GM19324 (cell line): Measurements from ENCODE around the gene SEC31A.
"Not testable (repeated sequence)": the region's sequence is repeated elsewhere in the genome, so short reads cannot be mapped to it uniquely, and the experiment has no call there.

Experiments
- ATAC-seq: cut with Tn5 transposase; IDR thresholded peaks from one replicate; pipeline ENCODE4 v1.9.1; 2021; ENCODE audit warnings: mild to moderate bottlenecking, moderate library complexity; ENCODE audit not compliant: unreplicated experiment, low FRiP score

The SEC31A gene, protein sequence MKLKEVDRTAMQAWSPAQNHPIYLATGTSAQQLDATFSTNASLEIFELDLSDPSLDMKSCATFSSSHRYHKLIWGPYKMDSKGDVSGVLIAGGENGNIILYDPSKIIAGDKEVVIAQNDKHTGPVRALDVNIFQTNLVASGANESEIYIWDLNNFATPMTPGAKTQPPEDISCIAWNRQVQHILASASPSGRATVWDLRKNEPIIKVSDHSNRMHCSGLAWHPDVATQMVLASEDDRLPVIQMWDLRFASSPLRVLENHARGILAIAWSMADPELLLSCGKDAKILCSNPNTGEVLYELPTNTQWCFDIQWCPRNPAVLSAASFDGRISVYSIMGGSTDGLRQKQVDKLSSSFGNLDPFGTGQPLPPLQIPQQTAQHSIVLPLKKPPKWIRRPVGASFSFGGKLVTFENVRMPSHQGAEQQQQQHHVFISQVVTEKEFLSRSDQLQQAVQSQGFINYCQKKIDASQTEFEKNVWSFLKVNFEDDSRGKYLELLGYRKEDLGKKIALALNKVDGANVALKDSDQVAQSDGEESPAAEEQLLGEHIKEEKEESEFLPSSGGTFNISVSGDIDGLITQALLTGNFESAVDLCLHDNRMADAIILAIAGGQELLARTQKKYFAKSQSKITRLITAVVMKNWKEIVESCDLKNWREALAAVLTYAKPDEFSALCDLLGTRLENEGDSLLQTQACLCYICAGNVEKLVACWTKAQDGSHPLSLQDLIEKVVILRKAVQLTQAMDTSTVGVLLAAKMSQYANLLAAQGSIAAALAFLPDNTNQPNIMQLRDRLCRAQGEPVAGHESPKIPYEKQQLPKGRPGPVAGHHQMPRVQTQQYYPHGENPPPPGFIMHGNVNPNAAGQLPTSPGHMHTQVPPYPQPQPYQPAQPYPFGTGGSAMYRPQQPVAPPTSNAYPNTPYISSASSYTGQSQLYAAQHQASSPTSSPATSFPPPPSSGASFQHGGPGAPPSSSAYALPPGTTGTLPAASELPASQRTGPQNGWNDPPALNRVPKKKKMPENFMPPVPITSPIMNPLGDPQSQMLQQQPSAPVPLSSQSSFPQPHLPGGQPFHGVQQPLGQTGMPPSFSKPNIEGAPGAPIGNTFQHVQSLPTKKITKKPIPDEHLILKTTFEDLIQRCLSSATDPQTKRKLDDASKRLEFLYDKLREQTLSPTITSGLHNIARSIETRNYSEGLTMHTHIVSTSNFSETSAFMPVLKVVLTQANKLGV

GRCh38 chr4:82890901-82891706, at the start of gene SEC31A:
TSS of gene SEC31A (minus strand) at chr4:82891153. CDS start at chr4:82881936, 9,217 bp downstream.
- ATAC-seq, result peak; percentile 94

GRCh38 chr4:82939414-82939813, 48.5 kb upstream of the SEC31A start:
- ATAC-seq, result no peak

DNA sequence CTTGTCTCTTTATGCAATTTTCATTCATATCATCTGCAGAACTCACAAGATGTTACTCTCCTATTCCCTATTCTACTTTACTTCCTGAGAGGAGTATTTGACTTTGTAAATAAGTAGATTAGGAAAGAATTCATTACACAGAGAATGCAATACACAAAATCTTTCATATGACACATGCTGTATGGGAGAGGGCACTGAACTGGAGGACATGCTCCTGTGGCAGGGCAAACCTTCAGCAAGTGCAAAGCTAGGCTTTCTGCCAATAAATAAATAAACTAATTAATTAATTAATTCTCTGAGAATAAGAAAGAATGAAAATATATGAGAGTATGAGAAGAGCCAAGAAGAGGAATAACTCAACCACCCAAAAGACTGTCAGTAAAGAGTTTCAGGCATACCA, 43.5 kb upstream of the SEC31A start:
- no peak for ATAC-seq

- no peak for ATAC-seq
Measured at GRCh38 chr4:82930848-82931755, 40.1 kb upstream of the SEC31A start.

DNA sequence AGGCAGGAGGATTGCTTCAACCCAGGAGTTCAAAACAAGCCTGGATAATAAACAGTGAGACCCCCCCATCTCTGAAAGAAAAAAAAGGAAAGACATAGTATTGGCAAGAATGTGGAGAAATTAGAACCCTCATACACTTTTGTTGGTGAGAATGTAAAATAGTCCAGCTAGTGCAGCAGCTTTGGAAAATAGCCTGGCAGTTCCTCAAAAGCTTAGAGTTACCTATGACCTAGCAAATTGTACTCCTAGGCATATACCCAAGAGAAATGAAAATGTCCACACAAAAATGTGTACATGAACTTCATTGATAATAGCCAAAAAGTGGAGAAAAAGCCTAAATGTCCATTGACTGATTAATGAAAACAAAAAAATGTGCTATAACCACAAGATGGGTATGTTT, 30.8 kb upstream of the SEC31A start:
- ATAC-seq, result no peak

GRCh38 chr4:82919386-82919785, 28.4 kb upstream of the SEC31A start:
- no peak for ATAC-seq

GRCh38 chr4:82918091-82918490, 27.1 kb upstream of the SEC31A start:
- ATAC-seq, result no peak

DNA sequence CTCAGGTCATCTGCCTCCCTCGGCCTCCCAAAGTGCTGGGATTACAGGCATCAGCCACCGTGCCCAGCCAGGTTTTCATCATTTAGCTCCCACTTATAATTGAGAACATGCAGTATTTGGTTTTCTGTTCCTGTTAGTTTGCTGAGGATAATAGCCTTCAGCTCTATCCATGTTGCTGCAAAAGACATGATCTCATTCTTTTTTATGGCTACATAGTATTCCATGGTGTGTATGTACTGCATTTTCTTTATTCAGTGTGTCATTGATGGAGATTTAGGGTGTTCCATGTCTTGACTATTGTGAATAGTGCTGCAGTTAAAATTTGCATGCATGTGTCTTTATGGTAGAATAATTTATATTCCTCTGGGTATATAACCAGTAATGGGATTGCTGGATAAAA, 23.0 kb upstream of the SEC31A start:
- ATAC-seq, result not testable (repeated sequence)

DNA sequence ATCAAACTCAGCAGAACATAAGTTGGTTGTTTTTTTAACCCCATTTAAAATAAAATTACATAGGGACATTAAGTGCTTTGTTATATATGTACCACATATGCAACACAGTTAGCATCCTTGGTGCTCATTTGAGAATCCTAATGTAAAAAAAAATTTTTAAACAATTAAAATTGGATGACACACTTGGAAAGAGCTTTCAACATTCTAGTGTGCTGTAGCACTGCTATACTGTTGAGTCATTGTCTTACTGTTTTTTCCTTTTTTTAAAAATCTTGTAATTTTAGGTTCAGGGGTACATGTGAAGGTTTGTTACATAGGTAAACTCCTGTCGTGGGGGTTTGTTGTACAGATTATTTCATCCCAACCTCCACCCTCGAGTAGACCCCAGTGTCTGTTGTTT, 22.4 kb upstream of the SEC31A start:
- ATAC-seq, result no peak

DNA sequence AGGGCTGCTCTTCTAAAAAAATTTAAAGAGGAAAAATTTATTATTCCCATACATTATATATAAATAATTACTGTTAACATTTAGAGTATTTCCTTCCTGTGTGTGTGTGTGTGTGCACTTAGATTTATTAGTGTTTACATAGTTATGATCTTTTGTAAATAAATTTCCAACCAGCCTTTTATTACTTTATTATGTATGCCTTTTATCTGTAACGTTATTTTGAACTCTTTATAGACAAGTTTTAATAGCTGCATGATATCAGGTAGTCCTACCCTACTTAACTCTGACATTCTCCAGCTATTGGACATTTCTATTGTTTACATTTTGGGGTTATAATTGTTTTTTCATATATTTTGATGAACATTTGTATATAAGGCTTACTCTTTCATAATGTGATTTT, 18.4 kb upstream of the SEC31A start:
- no peak for ATAC-seq

- no peak for ATAC-seq
Measured at GRCh38 chr4:82906469-82906868, 15.5 kb upstream of the SEC31A start.

- ATAC-seq, result peak; percentile 25
Measured at GRCh38 chr4:82905205-82905604, 14.3 kb upstream of the SEC31A start.

DNA sequence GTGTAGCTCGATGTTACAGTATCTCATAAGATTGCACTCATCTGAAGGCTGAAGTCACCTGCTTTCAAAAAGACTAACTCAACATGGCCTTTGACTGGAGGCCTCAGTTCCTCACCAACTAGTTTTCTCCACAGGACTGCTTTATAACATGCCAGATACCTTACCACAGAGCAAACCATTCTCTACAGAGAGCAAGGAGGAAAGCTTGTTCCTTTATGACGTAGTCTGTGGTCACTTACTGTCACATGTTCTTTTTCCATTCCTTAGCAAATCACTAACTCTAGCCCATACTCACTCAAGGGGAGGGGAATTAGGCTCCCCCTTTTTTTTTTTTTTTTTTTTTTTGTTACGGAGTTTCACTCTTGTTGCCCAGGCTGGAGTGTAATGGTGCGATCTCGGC, 12.8 kb upstream of the SEC31A start:
- no peak for ATAC-seq

DNA sequence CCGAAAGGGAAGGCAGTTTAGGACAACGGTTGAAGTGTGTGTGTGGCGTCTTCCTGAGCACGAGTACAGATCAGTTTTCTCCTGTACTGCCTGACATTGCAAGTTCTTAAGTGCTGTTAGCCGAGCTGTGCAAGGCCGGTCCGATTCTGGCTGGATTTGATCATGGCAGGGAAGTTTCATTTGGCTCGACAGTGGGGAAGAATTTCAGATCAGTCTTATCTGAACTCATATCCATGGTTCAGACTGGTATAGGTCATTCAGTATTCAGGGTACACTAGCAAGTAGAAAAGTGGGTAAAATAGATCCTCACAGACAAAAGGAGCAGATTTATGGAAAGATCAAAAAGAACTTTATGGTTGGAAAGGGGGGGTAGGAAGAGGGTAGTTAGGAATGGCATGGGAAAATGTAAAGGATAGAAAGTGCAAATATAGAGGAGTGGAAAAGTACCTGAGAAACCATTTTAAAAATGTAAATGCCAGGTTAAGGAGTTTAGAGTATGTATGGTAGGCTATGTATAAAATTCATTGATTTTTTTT, 10.3 kb upstream of the SEC31A start:
- no peak for ATAC-seq

- peak; percentile 96 for ATAC-seq
Measured at GRCh38 chr4:82900411-82901182, 9.6 kb upstream of the SEC31A start, which contains the start of gene THAP9. TSS of gene THAP9 (plus strand) at chr4:82900735. CDS start at chr4:82900803, 68 bp downstream.

DNA sequence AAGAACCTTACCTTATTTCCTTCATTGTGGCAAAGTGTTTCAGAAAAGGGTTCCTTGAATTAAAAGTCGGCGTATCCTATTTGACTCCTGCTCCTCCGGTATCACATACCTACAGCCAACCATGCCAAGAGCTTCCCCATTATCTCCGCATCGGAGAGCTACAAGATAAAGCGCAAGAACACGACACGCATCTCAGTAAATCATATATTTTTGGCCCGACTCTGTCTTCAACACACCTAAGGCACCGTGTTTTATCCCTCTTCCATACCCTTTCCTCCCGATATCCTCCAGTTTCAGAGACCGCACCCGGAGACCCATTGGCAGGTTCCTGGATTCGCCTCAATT, 9.1 kb upstream of the SEC31A start:
- ATAC-seq, result peak; percentile 8

GRCh38 chr4:82899374-82900065, 8.6 kb upstream of the SEC31A start:
- ATAC-seq, result no peak
